K562 (cell line): ENCODE measurements around the gene MCC.

Experiments used
- POLR3A ChIP-seq: IDR thresholded peaks from 2 replicates; pipeline ENCODE4 v1.6.1; 2011; ENCODE audit warnings: borderline replicate concordance, mild to moderate bottlenecking, moderate library complexity; ENCODE audit not compliant: insufficient read length, insufficient read depth; ENCODE audit errors: extremely low read depth
- SMARCE1 ChIP-seq: fragments of 450-650 bp; IDR thresholded peaks from 2 replicates; pipeline ENCODE4 v1.7.1; 2016; ENCODE audit warnings: mild to moderate bottlenecking
- ZNF143 ChIP-seq: sonication (generic); formaldehyde crosslinking; IDR thresholded peaks from 2 replicates; pipeline ENCODE4 v1.9.0; 2022; ENCODE audit warnings: mild to moderate bottlenecking, missing genetic modification reagents
- TF ChIP-seq, protein P1 (sequence below): IDR thresholded peaks from 2 replicates; pipeline ENCODE4 v1.6.1; 2014; ENCODE audit warnings: antibody characterized with exemption
- TF ChIP-seq, protein P2 (sequence below), 3 experiments: IDR thresholded peaks in 2 of 3; conservative IDR thresholded peaks in 1 of 3; 2 replicates each; pipeline ENCODE4 v1.5.1; 2011 to 2012; ENCODE audit warnings: low read length in 3 of 3, mild to moderate bottlenecking in 3 of 3, control low read depth in 2 of 3, improper control_type of control experiment in 1 of 3, inconsistent platforms in 1 of 3, low read depth in 1 of 3, mixed read lengths in 1 of 3, moderate library complexity in 1 of 3; ENCODE audit not compliant: insufficient read depth in 2 of 3

DNA sequence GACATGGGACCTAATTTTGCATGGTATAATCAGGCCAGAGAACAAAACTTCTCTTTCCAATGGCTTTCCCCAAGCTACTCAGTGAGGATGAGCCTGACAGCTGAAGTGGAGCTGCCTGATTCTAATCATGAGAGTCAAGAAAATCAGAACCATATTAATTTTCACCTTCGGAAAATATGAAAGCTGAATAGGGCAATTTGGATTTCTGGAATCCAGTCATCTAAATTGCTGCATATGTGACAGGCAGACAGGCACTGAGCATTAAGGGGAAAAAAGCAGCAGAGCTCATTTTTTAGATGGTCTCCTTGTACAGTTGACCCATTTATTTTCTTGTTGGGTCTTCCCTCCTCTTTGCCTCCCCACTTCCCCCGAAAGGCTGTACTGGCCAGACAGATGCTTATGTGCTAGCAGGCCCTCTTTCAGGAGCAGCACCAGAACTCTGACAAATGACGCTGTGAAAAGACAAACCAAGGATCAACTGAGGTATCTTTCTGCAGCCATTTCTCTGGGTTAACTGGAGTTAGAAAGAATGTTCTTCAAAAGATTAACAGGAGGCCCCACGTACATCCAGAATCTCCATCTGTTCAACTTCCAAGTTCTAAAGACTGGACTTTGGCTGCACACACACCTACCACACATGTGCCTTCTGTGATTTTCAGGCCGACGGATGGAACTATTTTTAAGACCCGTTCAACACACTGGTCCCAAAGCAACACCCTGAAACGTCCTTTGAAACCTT is 336.4 kb downstream of the MCC start:
- TF ChIP-seq SMARCE1: no peak
- no peak for TF ChIP-seq ZNF143 (CRISPR knock-in tag)
- TF ChIP-seq, protein P1, sequence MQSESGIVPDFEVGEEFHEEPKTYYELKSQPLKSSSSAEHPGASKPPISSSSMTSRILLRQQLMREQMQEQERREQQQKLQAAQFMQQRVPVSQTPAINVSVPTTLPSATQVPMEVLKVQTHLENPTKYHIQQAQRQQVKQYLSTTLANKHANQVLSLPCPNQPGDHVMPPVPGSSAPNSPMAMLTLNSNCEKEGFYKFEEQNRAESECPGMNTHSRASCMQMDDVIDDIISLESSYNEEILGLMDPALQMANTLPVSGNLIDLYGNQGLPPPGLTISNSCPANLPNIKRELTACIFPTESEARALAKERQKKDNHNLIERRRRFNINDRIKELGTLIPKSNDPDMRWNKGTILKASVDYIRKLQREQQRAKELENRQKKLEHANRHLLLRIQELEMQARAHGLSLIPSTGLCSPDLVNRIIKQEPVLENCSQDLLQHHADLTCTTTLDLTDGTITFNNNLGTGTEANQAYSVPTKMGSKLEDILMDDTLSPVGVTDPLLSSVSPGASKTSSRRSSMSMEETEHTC: no peak
- TF ChIP-seq, protein P2, sequence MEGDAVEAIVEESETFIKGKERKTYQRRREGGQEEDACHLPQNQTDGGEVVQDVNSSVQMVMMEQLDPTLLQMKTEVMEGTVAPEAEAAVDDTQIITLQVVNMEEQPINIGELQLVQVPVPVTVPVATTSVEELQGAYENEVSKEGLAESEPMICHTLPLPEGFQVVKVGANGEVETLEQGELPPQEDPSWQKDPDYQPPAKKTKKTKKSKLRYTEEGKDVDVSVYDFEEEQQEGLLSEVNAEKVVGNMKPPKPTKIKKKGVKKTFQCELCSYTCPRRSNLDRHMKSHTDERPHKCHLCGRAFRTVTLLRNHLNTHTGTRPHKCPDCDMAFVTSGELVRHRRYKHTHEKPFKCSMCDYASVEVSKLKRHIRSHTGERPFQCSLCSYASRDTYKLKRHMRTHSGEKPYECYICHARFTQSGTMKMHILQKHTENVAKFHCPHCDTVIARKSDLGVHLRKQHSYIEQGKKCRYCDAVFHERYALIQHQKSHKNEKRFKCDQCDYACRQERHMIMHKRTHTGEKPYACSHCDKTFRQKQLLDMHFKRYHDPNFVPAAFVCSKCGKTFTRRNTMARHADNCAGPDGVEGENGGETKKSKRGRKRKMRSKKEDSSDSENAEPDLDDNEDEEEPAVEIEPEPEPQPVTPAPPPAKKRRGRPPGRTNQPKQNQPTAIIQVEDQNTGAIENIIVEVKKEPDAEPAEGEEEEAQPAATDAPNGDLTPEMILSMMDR (IDR thresholded peaks at IDR 0.05 in 2 of 3, conservative IDR thresholded peaks at IDR 0.05 in 1 of 3; ENCODE audit: insufficient read depth in 2 of 3, low read depth in 1 of 3, low read length in 3 of 3): no peak
- no peak for TF ChIP-seq POLR3A
